ENCODE results near the gene CYP3A4.
"Not testable (repeated sequence)": the region's sequence is repeated elsewhere in the genome, so short reads cannot be mapped to it uniquely, and the experiment has no call there.

Gene CYP3A4

GRCh38 chr7:99751322-99752052, 32.5 kb downstream of the CYP3A4 start:
- not testable (repeated sequence) for DNase-seq

- DNase-seq: no peak
Observed at GRCh38 chr7:99748846-99749579, 35.0 kb downstream of the CYP3A4 start.

- not testable (repeated sequence) for DNase-seq
Observed at GRCh38 chr7:99746915-99747314, 37.1 kb downstream of the CYP3A4 start.

DNA sequence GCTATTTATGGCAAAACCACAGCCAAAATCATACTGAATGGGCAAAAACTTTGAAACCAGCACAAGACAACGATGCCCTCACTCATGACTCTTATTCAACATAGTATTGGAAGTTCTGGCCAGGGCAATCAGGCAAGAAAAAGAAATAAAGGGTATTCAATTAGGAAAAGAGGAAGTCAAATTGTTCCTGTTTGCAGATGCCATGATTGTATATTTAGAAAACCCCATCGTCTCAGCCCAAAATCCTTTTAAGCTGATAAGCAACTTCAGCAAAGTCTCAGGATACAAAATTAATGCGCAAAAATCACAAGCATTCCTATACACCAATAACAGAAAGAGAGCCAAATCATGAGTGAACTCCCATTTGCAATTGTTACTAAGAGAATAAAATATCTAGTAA, 38.6 kb downstream of the CYP3A4 start:
- DNase-seq: not testable (repeated sequence)

- no peak for DNase-seq
Observed at GRCh38 chr7:99742737-99743394, 41.1 kb downstream of the CYP3A4 start.

- no peak for DNase-seq
Observed at GRCh38 chr7:99741441-99741795, 42.6 kb downstream of the CYP3A4 start.

GRCh38 chr7:99740573-99741440, 43.2 kb downstream of the CYP3A4 start:
- peak; percentile 14 for DNase-seq

- DNase-seq: no peak
Observed at GRCh38 chr7:99739699-99740572, 44.0 kb downstream of the CYP3A4 start.

DNA sequence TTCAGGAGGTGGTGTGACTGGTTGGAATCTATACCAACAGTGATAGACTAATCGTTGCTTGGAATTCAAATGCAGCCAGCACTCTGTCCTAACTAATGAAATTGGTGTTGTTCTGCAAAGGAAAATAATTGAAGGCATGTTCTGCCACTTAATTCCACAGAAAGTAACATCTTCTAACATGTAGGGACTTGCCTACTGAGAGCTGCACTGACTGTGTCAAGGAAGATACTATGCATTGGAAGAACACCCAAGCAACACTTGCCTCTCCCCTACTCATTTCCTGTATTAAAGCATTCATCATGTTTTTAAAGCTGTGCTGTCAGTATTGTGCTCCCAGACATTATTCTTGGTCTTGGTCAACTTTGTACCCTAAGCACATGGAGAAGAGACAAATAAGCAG, 46.3 kb downstream of the CYP3A4 start:
- no peak for DNase-seq

GRCh38 chr7:99736667-99737066, 47.3 kb downstream of the CYP3A4 start:
- DNase-seq: not testable (repeated sequence)

DNA sequence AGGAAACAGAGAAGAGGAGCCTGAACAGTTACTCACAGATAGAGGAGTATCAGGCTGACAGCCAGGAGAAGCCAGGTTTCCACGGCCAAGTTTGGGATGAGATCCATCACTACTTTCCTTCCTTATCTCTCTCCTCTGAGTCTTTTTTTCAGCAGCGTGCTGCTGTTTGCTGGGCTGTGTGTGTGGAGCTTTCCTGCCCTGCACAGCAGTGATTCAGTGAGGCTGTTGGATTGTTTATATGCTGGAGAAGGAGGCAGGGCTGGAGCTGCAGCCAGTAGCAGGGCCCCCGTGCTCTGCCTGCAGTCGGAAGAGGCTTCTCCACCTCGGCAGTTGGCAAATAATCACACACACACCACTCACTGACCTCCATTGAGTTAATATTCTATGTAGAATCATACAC, 49.0 kb downstream of the CYP3A4 start, which contains the start of gene CYP3A7:
Gene CYP3A7 (minus strand): TSS at position 210 of the 400 bp plus-strand sequence. CDS start 103 bp downstream, at position 107.
- no peak for DNase-seq

- peak; percentile 16 for DNase-seq
Observed at GRCh38 chr7:99733448-99733847, 50.5 kb downstream of the CYP3A4 start.

DNA sequence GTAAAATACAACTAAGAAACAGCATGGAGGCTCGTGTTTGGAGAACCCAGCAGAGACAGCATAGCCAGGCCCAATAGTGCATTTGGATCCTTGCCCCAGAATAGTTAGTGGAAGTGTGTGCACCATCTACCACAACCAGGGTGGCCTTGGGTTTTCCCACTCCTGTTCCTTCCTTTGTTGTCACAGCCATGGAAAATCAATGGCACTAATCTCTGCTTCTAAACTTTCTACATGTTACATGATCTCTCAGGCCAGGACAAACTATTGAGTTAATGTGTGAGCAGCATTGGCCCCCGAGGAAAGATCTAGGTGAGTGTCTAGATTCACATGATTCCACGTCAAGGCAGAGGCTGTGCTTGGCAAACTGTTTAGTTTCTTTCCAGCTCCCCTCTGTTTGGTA, 51.0 kb downstream of the CYP3A4 start:
- DNase-seq: no peak

GRCh38 chr7:99731638-99732374, 52.2 kb downstream of the CYP3A4 start:
- DNase-seq: peak; percentile 15

DNA sequence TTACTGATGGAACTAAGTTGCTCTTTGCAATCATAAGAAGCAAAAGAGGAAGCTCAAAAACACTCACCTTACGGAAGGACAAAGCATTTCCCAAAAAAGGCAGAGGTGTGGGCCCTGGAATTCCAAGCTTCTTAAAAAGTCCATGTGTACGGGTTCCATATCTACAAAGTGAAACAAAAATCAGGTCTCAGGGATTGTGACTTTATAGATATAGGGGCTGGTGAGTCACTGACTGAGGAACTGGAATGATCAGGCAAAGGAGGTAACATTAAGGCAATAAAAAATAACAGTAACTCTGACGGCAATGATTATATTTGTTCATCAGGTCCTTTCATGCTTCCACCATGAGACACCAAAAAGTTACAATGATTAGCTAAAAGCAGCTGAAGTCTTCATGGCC, 53.0 kb downstream of the CYP3A4 start:
- DNase-seq: no peak

DNA sequence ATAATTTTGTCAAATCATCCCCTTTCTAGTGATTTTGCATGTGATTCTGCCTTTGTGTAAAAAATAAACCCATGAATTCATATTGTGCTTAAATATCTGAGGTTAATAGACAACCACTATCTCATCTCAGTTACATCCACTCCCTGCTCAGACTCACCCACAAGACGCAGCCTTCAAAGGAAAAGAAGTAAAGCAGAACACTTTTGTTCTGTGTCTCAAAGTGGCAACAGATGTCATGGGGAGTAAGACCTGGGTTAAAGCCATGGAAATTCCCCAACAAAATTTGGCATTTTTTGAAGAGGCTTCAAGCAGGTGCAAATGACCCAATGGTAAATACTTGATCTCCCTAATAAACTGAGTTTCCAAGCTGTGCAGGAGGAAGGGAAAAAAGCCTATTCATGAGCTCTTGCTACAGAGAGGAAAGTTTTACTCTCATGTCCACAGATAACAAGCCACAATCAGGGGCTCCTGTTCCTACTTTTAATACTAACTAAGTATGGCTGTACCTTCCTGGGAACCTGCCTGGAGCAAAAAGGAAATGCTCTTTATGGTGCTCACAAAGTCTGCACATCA, 53.7 kb downstream of the CYP3A4 start:
- no peak for DNase-seq

DNA sequence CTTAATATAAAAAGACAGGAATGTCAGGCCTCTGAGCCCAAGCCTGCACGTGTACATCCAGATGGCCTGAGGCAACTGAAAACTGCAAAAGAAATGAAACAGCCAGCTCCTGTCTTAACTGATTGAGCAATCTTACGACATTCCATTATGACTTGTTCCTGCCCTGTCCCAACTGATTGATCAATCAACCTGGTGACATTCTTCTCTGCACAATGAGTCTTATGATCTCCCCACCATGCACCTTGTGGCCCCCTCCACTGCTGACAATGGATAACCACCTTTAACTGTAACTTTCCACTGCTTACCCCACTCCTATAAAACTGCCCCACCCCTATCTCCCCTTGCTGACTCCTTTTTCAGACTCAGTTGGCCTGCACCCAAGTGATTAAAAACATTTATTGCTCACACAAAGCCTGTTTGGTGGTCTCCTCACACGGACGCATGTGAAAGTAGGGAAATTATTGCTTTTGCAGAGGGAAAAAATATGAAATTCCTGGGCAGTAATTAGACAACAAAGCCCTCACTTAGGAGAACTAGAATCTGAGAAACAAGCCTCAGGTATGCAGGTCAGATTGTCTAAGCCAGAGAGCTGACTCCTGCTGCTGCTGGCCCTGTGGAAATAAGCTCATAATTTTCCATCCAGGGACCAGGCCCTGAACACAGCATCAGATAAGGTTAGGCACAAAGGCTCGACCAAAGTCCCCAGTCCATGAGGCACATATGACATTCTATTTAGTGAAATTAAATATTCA, 54.3 kb downstream of the CYP3A4 start:
- DNase-seq: no peak

DNA sequence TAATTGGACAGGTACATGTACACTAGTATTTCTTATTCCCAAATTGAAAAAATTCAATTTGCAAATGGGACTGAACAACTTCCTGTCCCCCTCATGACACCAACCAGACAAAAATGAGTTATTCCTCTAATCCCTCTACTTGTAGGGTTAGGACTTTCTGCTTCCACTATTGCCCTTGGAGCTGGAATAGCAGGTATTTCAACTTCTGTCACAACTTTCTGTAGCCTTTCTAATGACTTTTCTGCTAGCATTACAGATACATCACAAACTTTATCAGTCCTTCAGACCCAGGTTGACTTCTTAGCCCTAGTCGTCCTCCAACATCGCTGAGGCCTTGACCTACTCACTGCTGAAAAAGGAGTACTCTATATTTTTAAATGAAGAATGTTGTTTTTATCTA, 55.4 kb downstream of the CYP3A4 start:
- DNase-seq: no peak

GRCh38 chr7:99723201-99723600, 60.8 kb downstream of the CYP3A4 start:
- not testable (repeated sequence) for DNase-seq

Data from activated CD4-positive, alpha-beta T cell treated with anti-CD3 and anti-CD28 coated beads, Interleukin-2, Interleukin-6, amounts not matched to agents 100 ng/mL and 50 ng/mL, durations not matched to agents 16 hours and 8 hours (primary cell).